HPDE6-E6E7 (cell line): ENCODE results near the gene CTCFL.

Experiments used
- DNase-seq: peaks from one replicate; pipeline ENCODE4 v3.0.0; 2011; ENCODE audit warnings: missing footprints; ENCODE audit errors: extremely low spot score

The CTCFL gene

DNA sequence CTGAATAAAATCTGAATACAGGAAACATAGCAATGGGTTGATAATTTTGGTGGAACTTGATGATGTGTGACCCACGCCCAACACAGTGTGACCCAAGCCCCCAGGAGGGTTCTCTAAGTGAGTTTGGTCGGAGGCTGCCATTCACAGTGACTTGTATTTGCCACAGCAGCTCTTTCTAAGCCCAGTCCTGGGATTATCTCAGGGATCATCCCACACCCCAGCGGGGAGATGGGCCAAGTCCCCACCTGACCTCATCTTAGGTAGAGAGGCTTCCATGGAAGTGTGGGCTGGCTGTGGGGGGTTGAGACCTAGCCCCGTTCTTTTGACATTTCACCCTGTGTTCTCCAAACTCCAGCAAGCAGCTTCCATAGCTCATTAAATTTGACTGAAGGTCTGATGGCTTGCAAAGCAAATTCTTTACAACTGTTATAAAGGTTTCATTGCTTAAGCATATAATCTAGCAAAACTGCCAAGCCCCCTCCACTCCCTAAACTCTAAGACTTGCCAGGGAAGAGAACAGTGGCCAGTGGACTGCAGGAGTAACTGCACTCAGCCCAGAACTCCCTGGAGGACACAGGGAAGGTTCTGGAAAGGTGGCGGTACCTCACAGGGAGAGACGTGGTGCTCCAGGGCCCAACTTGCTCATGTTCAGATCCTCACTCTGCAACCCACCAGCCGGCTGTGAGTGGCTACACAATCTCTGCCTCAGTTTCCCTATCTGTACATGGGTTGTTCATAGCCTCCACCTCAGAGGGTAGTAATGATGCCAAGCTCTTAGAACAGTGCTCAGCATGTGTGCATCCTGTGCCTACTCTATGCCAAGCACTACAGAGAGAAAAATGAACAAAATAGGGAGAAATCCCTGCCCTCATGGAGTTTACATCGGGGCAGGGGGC, 35.0 kb upstream of the CTCFL start:
- DNase-seq, result no peak

DNA sequence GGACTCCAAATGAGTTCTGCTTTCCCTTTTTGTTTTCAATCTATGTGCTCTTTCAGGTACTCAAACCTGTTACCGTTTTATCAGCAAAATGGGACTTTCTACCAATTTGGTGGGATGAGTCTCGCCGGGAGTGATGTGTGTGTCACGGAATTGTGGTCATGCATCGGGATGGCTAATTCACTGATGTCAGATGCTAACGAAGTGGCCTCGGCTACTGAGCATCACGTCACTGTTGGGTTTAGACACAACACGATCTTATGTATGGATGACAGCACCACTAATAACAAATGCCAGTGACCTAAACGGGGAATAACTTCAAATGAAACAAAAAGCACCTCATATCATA, 34.3 kb upstream of the CTCFL start:
- DNase-seq, result no peak

GRCh38 chr20:57558614-57559288, 33.8 kb upstream of the CTCFL start:
- no peak for DNase-seq

DNA sequence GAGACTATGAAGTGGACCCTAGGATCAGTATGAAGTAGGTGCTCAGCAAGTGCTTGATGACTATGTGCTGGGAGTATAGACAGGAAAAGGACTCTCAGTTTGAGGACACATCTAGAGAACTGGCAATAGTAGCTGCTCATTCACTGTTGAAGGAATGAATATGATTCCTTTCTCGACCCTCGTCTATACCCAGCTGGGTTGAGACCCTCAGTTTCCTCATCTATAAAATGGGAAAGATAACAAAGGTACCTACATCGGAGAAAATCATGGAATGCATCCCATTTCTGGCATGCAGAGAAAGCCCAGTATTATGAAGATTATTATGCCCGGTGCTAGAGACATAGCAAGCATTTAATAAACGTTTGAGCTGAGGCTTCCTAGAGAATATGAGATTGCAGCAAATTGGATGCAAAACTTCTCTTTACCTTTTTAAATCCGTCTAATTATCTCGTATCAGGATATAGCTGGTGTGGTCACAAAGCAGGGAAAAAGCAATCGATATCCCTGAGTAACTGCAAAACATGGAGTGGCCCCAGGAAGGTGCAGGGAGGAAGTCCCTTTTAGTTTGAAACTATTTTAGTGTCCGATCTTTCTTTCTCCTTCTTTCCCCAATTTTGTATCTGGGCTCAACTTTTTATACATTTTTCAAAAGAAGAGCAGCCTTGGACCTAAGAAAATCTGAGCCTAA, 33.1 kb upstream of the CTCFL start:
- DNase-seq, result no peak

- no peak for DNase-seq
These were observed 32.0 kb upstream of the CTCFL start for GRCh38 chr20:57556980-57557274.

DNA sequence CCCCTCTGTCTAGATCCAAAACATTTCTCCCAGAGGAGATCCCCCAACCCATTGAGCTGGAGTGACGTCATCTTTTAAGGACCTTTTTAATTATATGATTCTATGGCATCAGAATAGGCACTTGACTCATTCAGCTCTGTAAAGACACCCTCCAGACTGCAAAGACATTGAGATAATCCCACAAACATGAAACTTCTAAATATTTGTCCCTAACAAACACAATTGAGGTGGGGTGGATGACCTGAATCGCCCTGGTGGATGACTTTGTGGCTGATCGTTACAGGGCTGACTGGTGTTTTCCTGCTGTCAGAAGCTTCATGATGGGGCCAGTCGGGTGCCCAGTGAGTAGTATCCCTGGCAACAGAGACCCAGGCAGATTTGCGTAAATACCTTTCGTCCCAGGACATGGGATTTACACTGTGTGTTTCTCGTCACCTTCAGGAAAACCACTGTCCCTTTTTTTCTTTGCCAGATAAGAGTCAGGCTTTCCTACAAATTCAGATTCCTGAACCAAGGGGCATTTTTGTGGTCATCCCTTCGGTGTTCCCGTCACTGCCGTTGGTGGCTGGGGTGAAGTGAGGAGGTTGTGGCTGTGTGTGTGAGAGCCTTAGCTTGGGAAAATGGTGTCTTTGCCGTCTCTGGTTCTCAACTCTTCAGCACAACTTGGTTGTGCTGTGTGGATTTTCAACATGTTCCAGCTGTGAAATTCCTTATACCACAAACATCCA, 30.7 kb upstream of the CTCFL start:
- DNase-seq, result no peak

GRCh38 chr20:57553376-57554018, 28.6 kb upstream of the CTCFL start:
- no peak for DNase-seq

- no peak for DNase-seq
These were observed 27.5 kb upstream of the CTCFL start for GRCh38 chr20:57552471-57552870.

GRCh38 chr20:57548177-57549058, 23.5 kb upstream of the CTCFL start:
- DNase-seq, result no peak

DNA sequence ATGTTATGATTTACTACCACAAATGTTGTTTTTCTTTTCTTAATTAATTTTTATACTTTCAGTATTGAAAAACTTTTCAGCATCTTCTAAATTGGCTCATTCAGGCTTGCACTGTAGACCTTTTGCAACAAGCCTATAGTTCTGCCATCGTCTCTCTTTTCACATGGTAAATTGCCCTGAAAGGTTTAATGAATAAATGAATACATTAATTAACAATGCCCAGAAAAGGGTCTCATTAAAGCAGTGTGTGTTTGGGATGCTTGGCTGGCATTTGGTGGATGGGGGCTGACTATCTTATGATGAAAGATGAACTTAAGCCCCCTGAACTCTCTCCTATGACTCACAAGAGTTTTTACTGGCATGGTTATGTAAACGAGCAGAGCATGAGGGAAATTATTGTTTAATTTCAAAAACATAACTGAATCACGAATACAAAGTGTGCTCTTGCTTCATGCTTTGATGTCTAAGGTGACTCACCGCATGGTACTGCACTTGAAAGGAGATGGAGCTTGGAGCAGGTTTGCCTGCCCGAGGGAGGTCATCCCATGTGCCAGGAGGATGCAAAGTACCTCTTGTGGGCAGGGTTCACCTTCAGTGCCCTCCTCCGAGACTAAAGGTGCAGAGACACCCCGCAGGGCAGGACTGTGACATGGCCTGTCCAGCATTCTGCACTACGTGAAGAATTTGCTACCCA, 22.2 kb upstream of the CTCFL start:
- peak; percentile 60 for DNase-seq

GRCh38 chr20:57545927-57546662, 21.2 kb upstream of the CTCFL start:
- no peak for DNase-seq

GRCh38 chr20:57544838-57545564, 20.1 kb upstream of the CTCFL start:
- DNase-seq, result no peak

DNA sequence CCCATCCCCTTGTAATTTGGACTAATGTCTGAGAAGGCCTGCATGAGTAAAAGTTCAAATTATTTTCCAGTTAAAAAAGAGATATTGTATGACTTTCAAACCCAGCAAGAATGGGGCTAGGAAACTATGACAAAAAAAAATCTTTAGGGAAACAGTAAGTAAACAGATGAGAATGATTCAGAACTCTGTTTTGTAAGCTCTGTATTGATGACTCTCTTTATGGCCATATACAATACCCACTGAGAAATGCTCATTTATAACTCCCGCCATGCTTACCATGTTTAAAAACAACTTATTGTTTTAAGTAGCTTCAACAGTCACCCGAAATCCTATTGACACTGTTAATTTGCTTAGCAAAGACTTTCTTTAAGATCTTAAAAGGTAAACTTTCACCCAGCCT, 18.8 kb upstream of the CTCFL start:
- DNase-seq, result no peak

DNA sequence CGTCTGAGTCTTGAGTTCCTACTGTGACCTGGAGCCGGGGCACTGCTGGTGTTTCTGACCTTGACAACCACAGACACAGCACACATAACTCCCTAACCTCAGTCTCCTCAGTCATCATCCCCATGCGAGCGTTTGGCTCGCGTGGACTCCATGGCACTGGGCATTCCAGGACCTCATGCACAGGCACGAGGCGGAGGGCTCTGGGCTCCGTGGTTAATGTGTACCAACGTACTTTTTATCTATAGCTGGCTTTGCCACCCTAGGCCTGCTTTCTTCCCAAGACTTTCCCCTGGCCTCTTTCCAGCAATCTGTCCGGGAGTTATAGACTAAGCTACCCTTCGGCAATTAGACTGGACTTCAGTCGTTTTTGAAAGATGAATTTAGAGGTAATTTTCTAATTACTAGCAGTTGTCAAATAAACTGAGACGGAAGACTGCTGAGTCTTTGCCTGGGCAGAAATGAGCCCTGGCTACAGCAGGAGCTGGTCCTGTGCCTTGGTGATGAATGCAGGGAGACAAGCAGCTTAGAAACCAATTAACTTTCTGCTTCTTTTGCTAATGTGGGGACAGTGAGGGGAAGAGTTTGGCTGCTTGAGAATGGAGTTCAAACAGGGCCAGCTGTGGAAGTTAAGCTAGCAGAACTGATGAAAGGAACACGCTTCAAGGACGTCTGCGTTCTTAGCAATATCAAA, 16.1 kb upstream of the CTCFL start:
- no peak for DNase-seq

- DNase-seq, result peak; percentile 47
These were observed 14.9 kb upstream of the CTCFL start for GRCh38 chr20:57539889-57540288.

GRCh38 chr20:57537822-57538221, 12.9 kb upstream of the CTCFL start:
- DNase-seq, result no peak

- DNase-seq, result no peak
These were observed 12.1 kb upstream of the CTCFL start for GRCh38 chr20:57536771-57537724.
